Stomach smooth muscle (tissue), 2 donors: ENCODE measurements around the gene FCSK.

Experiments used
- H3K27ac ChIP-seq: one replicate; pipeline ENCODE4 v1.7.0; 2013; ENCODE audit warnings: mild to moderate bottlenecking, low read length, inconsistent platforms
- H3K27me3 ChIP-seq, 2 donors: one replicate each; pipeline ENCODE4 v1.7.0; 2013; ENCODE audit warnings: low read length in 2 of 2; ENCODE audit not compliant: insufficient read depth in 2 of 2, control insufficient read depth in 1 of 2
- H3K36me3 ChIP-seq, 2 donors: one replicate each; pipeline ENCODE4 v1.7.0; 2013; ENCODE audit warnings: low read length in 2 of 2; ENCODE audit not compliant: control insufficient read depth in 2 of 2, insufficient read depth in 2 of 2
- H3K4me1 ChIP-seq: one replicate; pipeline ENCODE4 v1.7.0; 2013; ENCODE audit warnings: low read length; ENCODE audit not compliant: control insufficient read depth, insufficient read depth
- H3K4me3 ChIP-seq, 2 donors: one replicate each; pipeline ENCODE4 v1.7.0; 2013; ENCODE audit warnings: low read length in 2 of 2
- H3K9ac ChIP-seq, 2 donors: one replicate each; pipeline ENCODE4 v1.7.0; 2013; ENCODE audit warnings: low read length in 2 of 2, mild to moderate bottlenecking in 1 of 2
- H3K9me3 ChIP-seq, 2 donors: one replicate each; pipeline ENCODE4 v1.7.0; 2013; ENCODE audit warnings: low read length in 2 of 2; ENCODE audit not compliant: control insufficient read depth in 2 of 2
- donor health status: healthy.
- donor health status: Pancreatic carcinoma.

FCSK gene

DNA sequence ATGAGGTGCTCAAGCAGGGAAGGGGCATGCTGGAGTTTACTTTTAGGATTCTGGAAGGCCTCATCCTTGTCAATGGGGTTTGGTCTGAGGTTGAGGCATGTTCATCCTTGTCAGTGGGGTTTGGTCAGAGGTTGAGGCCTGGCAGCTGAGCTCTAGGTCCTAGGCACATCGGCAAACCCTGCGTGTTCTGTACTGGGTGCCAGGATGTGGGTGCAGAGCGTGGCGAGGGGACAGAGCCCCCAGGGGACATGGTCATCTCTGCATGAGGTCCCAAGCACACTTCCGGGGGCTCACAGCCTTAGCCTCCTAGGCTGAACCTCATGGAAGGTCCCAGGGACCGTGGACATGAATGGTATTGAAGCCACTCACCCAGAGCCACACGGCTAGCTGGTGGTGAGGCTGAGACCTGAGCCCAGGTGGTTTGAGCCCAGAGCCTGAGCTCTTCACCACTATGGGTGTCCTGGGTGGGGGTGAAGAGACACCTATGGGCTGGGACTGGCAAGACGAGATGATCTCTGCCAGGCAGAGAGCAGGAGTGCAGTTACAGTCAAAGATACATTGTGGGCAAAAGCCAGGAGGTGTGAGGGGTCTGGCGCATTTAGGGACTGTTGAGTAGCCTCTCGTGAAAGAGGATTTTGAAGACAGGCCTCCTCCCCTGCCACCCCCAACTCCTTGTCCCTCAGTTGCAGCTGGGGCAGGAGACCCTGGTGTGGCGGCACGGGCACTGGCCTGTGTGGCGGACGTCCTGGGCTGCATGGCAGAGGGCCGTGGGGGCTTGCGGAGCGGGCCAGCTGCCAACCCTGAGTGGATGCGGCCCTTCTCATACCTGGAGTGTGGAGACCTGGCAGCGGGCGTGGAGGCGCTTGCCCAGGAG is 19.3 kb downstream of the FCSK start:
- H3K4me1 ChIP-seq: peaks cover 7% of the 10 kb centered on the region
- no peak overlapping the region for H3K9ac ChIP-seq
- no peaks in the 10 kb centered on the region for H3K27me3 ChIP-seq
- H3K27ac ChIP-seq: no peak overlapping the region
- H3K9me3 ChIP-seq: no peaks in the 10 kb centered on the region
- peaks cover 16 to 24% of the 10 kb centered on the region in 2 donors for H3K36me3 ChIP-seq
- H3K4me3 ChIP-seq: no peak overlapping the region

DNA sequence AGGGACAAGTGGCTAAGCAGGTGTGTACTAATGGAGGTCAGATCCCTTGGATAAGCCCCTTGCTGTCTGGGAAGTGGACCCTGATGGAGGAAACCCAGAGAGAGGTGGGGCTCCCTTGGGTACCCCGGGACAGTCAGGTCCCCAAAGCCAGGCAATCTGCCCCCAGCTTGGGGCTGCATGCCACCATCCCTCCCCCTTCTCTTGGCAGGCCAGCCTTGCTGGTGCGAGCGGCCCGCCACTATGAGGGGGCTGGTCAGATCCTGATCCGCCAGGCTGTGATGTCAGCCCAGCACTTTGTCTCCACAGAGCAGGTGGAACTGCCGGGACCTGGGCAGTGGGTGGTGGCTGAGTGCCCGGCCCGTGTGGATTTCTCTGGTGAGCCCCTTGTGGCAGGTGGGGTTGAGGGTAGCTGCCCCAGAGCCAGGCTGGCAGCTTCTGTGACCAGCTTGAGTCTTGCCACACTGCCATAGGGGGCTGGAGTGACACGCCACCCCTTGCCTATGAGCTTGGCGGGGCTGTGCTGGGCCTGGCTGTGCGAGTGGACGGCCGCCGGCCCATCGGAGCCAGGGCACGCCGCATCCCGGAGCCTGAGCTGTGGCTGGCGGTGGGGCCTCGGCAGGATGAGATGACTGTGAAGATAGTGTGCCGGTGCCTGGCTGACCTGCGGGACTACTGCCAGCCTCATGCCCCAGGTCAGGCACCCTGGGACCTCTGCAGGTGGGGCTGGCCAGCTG is 20.1 kb downstream of the FCSK start:
- Histone ChIP-seq H3K36me3 (peaks cover 18 to 29% of the 10 kb centered on the region in 2 donors), H3K9me3 (no peaks in the 10 kb centered on the region), H3K9ac (no peak overlapping the region), H3K4me3 (no peak overlapping the region), H3K4me1 (peaks cover 10% of the 10 kb centered on the region), H3K27me3 (no peaks in the 10 kb centered on the region), H3K27ac (no peak overlapping the region)

- no peaks in the 10 kb centered on the region for H3K27me3 ChIP-seq
- H3K9ac ChIP-seq: no peak overlapping the region
- H3K4me3 ChIP-seq: no peak overlapping the region
- H3K27ac ChIP-seq: no peak overlapping the region
- H3K36me3 ChIP-seq: peaks cover 26 to 33% of the 10 kb centered on the region in 2 donors
- no peaks in the 10 kb centered on the region for H3K9me3 ChIP-seq
- H3K4me1 ChIP-seq: peaks cover 10% of the 10 kb centered on the region
Observed at GRCh38 chr16:70475054-70475871, 20.9 kb downstream of the FCSK start.

DNA sequence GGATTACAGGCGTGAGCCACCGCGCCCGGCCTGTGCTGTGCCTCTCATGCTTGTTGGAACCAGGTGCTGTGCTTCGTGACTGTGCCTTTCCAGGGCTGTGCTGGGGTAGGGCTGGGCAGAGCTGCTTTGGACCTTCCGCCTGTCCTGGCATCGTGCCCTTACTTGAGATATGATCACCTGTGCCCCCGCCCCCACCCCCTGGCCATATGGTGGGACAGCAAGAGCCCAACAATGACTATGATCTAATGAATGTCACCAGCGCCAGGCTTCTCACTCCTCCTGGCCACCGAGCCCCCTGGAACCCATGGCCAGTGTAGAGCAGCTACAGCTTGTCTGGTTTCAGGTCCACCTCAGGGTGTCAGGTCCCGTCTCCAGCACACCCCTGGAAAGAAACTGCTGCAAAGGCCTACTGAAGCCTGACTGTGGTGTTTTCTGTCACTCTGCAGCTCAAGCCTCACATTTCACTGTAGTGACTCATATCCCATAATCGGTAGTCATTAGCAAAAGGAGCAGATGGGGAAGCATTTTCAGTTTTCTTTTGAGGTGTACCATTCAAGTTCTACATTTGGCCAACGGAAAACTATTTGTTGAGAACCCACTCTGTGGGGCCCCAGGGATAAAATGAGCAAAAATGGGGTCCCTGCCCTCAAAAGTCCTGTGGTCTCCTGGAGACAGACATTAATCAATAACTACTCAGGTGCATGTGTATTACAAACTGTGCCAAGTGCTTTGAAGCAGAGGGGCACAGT is 22.1 kb downstream of the FCSK start:
- Histone ChIP-seq H3K36me3 (peaks cover 36 to 37% of the 10 kb centered on the region in 2 donors), H3K9ac (no peak overlapping the region)

GRCh38 chr16:70478169-70478568 is 23.8 kb downstream of the FCSK start:
- H3K9me3 ChIP-seq: no peaks in the 10 kb centered on the region
- H3K36me3 ChIP-seq: peaks cover 38 to 47% of the 10 kb centered on the region in 2 donors
- no peaks in the 10 kb centered on the region for H3K27me3 ChIP-seq
- H3K9ac ChIP-seq: no peak overlapping the region
- no peak overlapping the region for H3K27ac ChIP-seq
- H3K4me3 ChIP-seq: no peak overlapping the region
- H3K4me1 ChIP-seq: peaks cover 10% of the 10 kb centered on the region

More for the DNA sequence above, 22.1 kb downstream of the FCSK start:
- peaks cover 10% of the 10 kb centered on the region for H3K4me1 ChIP-seq
- H3K27me3 ChIP-seq: no peaks in the 10 kb centered on the region
- H3K27ac ChIP-seq: no peak overlapping the region
- no peak overlapping the region for H3K4me3 ChIP-seq
- no peaks in the 10 kb centered on the region for H3K9me3 ChIP-seq

GRCh38 chr16:70478912-70479341 is 24.5 kb downstream of the FCSK start:
- H3K9ac ChIP-seq: no peak overlapping the region
- H3K36me3 ChIP-seq: peaks cover 36 to 49% of the 10 kb centered on the region in 2 donors
- H3K9me3 ChIP-seq: no peaks in the 10 kb centered on the region
- H3K27ac ChIP-seq: no peak overlapping the region
- no peaks in the 10 kb centered on the region for H3K27me3 ChIP-seq
- H3K4me3 ChIP-seq: no peak overlapping the region
- peaks cover 10% of the 10 kb centered on the region for H3K4me1 ChIP-seq

DNA sequence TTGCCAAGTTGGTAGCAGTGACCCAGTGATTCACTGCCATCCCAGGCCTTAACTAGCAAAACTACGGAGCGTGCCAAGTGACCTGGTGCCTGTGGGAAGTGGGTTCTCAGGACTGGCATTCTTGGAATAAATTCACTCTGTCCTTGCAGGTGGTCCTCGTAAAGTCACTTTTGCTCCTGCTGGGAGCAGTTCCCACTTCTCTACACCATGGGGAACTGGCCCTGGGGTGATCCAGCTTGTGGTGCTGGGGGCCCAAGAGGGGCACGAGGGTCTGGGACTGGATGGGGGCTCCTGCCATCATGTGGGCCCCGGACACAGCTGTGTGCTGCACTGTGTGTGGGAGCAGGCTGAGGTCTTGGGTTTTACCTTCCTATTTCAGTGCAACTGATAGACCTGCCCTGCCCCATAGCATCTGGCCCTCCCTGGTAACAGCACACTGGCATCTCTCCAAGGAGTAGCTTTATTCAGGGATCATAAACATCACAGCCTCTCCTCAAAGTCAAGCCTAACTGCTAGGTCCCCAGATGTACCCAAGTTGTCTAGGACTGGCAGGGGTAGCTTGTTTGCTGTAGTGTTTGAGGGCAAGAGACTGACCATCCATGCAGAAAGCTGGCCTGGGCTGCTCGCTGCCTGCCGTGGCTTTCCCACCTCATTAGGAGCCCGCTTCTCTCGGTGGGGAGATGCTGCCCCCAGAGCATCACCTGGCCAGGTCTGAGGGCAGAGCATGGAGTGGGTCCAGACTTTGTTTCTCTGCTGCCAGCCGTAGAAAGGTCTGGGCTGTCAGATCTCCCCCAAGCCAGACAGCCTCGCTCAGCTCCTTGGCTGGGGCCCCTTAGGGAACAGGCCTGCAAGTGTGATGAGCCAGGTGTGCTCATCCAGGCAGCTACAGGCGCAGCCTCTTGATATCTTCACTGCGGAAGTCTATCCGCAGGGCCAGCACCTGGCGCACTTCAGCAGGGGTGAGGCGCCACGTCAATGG is 26.0 kb downstream of the FCSK start:
- Histone ChIP-seq H3K9ac (no peak overlapping the region), H3K27me3 (no peaks in the 10 kb centered on the region), H3K36me3 (peaks cover 34 to 45% of the 10 kb centered on the region in 2 donors), H3K4me3 (no peak overlapping the region), H3K9me3 (no peaks in the 10 kb centered on the region), H3K27ac (no peak overlapping the region), H3K4me1 (peaks cover 10% of the 10 kb centered on the region)

DNA sequence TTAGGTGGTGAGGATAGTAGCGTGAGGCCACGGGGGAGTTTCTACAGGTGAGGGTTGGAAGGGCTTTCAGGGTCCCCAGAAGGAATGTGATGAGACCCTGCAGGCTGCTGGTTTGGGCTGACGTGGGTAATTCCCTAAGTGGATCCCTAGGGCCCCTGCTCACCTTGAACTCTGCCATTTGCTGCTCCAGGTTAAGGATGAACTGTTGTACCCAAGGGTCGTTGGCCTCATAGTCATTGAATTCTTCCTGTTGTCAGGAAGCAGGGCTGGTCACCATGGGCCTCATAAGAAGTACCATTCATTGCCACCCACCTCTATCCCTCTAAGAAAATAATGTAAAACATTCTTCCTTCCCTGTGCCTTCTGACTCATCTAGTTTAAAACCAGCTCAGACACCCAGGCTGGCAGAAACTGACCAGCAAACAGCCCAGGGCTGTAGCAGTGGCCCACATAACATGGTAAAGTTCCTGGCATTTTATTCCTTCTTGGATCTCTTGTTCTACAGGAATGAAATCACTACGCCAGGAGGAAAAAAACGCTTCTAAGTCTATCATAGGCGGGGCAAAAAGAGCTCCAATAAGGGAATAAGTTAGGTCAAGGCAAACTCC is 27.6 kb downstream of the FCSK start:
- H3K9ac ChIP-seq: no peak overlapping the region
- no peaks in the 10 kb centered on the region for H3K9me3 ChIP-seq
- peaks cover 27 to 42% of the 10 kb centered on the region in 2 donors for H3K36me3 ChIP-seq
- H3K4me1 ChIP-seq: peaks cover 5% of the 10 kb centered on the region
- H3K27me3 ChIP-seq: no peaks in the 10 kb centered on the region
- H3K4me3 ChIP-seq: no peak overlapping the region
- H3K27ac ChIP-seq: no peak overlapping the region

- Histone ChIP-seq H3K9me3 (no peaks in the 10 kb centered on the region), H3K9ac (no peak overlapping the region), H3K36me3 (peaks cover 25 to 42% of the 10 kb centered on the region in 2 donors), H3K4me3 (no peak overlapping the region), H3K4me1 (peaks cover 5% of the 10 kb centered on the region), H3K27me3 (no peaks in the 10 kb centered on the region), H3K27ac (no peak overlapping the region)
Observed at GRCh38 chr16:70482624-70483023, 28.2 kb downstream of the FCSK start.
